Ascending aorta (tissue), 2 donors: ENCODE measurements around the gene SCAF4. TPM values are rescaled to one million over a fixed set of nuclear protein-coding genes. Genes with fewer than 3 reads are reported as not detected.

ENCODE experiments used
- DNase-seq, 2 donors: peaks; one replicate each; pipeline ENCODE4 v3.0.0-alpha.2; 2019; ENCODE audit warnings: low spot score in 2 of 2
- H3K27ac ChIP-seq, 2 donors: fragments of 200-600 bp; sonication (generic); one replicate each; pipeline ENCODE4 v1.5.1; 2016 to 2017; ENCODE audit warnings: mild to moderate bottlenecking in 1 of 2
- H3K27me3 ChIP-seq: fragments of 200-600 bp; sonication (generic); one replicate; pipeline ENCODE4 v1.5.1; 2017
- H3K36me3 ChIP-seq, 2 donors: fragments of 200-600 bp; sonication (generic); one replicate each; pipeline ENCODE4 v1.5.1; 2016
- H3K4me1 ChIP-seq, 2 donors: fragments of 200-600 bp; sonication (generic); one replicate each; pipeline ENCODE4 v1.5.1; 2016 to 2017; ENCODE audit warnings: mild to moderate bottlenecking in 1 of 2
- H3K4me3 ChIP-seq, 2 donors: fragments of 200-600 bp; sonication (generic); one replicate each; pipeline ENCODE4 v1.5.1; 2016 to 2017; ENCODE audit warnings: mild to moderate bottlenecking in 1 of 2
- H3K9me3 ChIP-seq, 2 donors: fragments of 200-600 bp; sonication (generic); one replicate each; pipeline ENCODE4 v1.5.1; 2016
- CTCF ChIP-seq, 3 experiments: fragments of 200-600 bp in 2 of 3; fragments of 450-650 bp in 1 of 3; sonication (generic) in 2 of 3; IDR thresholded peaks; one replicate each; pipeline ENCODE4 v1.5.1; 2016 to 2019; ENCODE audit warnings: antibody characterized with exemption in 3 of 3, mild to moderate bottlenecking in 1 of 3, moderate library complexity in 1 of 3
- intact Hi-C: fragments of 100-400 bp; cut with DNase I; formaldehyde crosslinking; loops from one replicate; pipeline ENCODE4 v1.15.1; 2023
- total RNA-seq: library from RNA; depleted of rRNA; stranded (reverse); fragments of >200 nt; gene quantifications from one replicate; pipeline ENCODE4 v1.1.0, GENCODE V29; 2016

SCAF4 gene
- total RNA-seq, 1 donor from 2014 or later = 31.2 TPM

GRCh38 chr21:31710586-31710985 lies 21.3 kb downstream of the SCAF4 start:
- intact Hi-C loops = loop anchor here (2.0 kb wide), 1 partner anchor 22 kb away; the partner anchor contains the start of gene SCAF4
- DNase-seq = no peak

GRCh38 chr21:31708541-31708940 lies 23.4 kb downstream of the SCAF4 start:
- H3K27me3 ChIP-seq = no peaks in the 10 kb centered on the region
- no peak for DNase-seq
- peak overlapping the region in 1 of 2 donors; percentile 3 for H3K27ac ChIP-seq
- H3K4me1 ChIP-seq = peaks cover 4 to 33% of the 10 kb centered on the region in 2 donors
- H3K36me3 ChIP-seq = no peaks in the 10 kb centered on the region
- TF ChIP-seq CTCF (IDR thresholded peaks at IDR 0.05) = no peak
- no peak overlapping the region for H3K4me3 ChIP-seq
- intact Hi-C loops = no loop called here
- no peaks in the 10 kb centered on the region for H3K9me3 ChIP-seq

More at GRCh38 chr21:31710586-31710985, 21.3 kb downstream of the SCAF4 start:
- Histone ChIP-seq H3K27me3 (no peaks in the 10 kb centered on the region), H3K4me3 (no peak overlapping the region), H3K9me3 (no peaks in the 10 kb centered on the region), H3K36me3 (no peaks in the 10 kb centered on the region), H3K4me1 (peaks cover 6 to 41% of the 10 kb centered on the region in 2 donors), H3K27ac (peak overlapping the region; percentile 1 to 18)
- no peak for TF ChIP-seq CTCF (IDR thresholded peaks at IDR 0.05)

DNA sequence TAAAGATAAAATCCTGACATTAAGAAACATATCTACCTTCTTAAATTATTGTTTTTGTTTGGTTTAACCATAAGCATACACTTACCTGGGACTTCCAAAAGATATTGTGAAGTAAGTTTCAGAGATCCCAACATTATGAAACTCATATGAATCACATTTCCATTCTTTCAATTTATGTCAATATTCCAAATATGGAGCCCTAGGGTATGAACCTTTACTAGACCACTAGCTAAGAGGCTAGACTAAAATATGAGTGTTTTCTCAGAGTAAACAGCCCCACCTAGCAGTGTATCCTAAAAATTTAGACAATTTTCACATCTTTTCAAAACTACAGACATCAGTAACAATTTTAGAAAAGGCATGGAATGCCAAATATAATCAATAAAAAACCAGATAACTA lies 24.4 kb downstream of the SCAF4 start:
- Histone ChIP-seq H3K27ac (no peak overlapping the region), H3K4me1 (peaks cover 4 to 23% of the 10 kb centered on the region in 2 donors), H3K27me3 (no peaks in the 10 kb centered on the region), H3K4me3 (no peak overlapping the region), H3K36me3 (no peaks in the 10 kb centered on the region), H3K9me3 (no peaks in the 10 kb centered on the region)
- TF ChIP-seq CTCF (IDR thresholded peaks at IDR 0.05) = no peak
- intact Hi-C loops = no loop called here
- DNase-seq = no peak

DNA sequence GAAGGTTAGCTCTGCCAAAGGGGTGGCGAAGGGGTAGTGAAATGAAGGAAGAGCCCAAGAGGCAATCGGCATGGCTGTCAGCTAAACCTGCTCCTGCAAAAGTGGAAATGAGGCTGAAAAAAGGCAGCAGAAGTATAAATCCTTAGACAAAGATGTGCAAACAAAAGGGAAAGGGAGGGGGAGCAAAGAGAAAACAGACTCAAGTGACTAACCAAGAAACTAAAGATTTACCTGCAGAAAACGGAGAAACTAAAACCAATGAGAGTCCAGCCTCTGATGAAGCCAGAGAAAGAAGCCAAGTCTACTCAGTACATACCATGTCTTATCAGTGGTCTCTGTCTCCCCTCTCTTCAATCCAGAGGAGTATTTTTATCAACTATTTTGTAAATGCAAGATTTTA lies 25.4 kb downstream of the SCAF4 start:
- Histone ChIP-seq H3K36me3 (peaks cover 2 to 9% of the 10 kb centered on the region in 2 donors), H3K27me3 (no peaks in the 10 kb centered on the region), H3K27ac (no peak overlapping the region), H3K4me3 (no peak overlapping the region), H3K9me3 (no peaks in the 10 kb centered on the region), H3K4me1 (peaks cover 4 to 16% of the 10 kb centered on the region in 2 donors)
- DNase-seq = no peak
- no peak for TF ChIP-seq CTCF (IDR thresholded peaks at IDR 0.05)
- intact Hi-C loops = no loop called here

DNA sequence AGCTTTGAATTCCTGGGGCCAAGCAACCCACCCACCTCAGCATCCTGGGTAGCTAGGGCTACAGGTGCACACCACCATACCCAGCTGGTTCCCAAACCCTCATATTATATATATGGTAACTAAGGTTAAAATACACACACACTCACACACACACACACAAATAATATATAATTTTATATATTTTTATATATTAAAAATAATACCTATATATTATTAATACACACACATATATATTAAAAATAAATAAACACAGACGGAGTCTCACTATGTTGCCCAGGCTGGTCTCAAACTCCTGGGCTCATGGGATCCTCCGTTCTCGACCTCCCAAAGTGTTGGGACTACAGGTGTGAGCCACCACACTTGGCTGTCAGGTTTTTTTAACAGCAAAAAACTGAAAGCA lies 31.9 kb downstream of the SCAF4 start:
- Histone ChIP-seq H3K27me3 (no peaks in the 10 kb centered on the region), H3K4me1 (no peaks in the 10 kb centered on the region), H3K4me3 (no peak overlapping the region), H3K9me3 (no peaks in the 10 kb centered on the region), H3K27ac (no peak overlapping the region), H3K36me3 (peaks cover 36 to 53% of the 10 kb centered on the region in 2 donors)
- TF ChIP-seq CTCF (IDR thresholded peaks at IDR 0.05) = no peak
- no peak for DNase-seq
- intact Hi-C loops = no loop called here

DNA sequence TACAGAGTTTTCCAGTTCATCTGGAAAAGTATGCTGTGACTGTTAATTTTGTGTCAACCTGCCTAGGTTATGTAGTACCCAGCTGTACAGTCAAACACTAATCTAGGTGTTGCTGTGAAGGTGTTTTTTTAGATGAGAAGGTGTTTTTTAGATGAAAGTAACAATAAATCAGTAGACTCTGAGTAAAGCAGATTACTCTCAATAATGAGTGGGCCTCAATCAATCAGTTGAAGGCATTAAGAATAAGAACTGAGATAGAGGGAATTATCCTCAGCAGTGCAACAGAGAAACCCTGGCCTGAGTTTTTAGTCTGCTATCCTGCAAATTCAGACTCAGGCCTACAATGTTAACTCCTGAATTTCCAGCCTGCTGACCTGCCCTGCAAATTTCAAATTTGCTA lies 33.5 kb downstream of the SCAF4 start:
- no peaks in the 10 kb centered on the region for H3K27me3 ChIP-seq
- H3K9me3 ChIP-seq = no peaks in the 10 kb centered on the region
- H3K27ac ChIP-seq = no peak overlapping the region
- DNase-seq = no peak
- no peak for TF ChIP-seq CTCF (IDR thresholded peaks at IDR 0.05)
- no peaks in the 10 kb centered on the region for H3K4me1 ChIP-seq
- intact Hi-C loops = no loop called here
- H3K4me3 ChIP-seq = no peak overlapping the region
- peaks cover 45 to 69% of the 10 kb centered on the region in 2 donors for H3K36me3 ChIP-seq
